ENCODE results near the gene IL31. TPM values are rescaled to one million over a fixed set of nuclear protein-coding genes. Genes with fewer than 3 reads are reported as not detected.
A peak's percentile ranks its signal among the peaks of the same experiment; 100 is the strongest.

Gene IL31
- total and polyA plus RNA-seq, 4 donors, result not detected

DNA sequence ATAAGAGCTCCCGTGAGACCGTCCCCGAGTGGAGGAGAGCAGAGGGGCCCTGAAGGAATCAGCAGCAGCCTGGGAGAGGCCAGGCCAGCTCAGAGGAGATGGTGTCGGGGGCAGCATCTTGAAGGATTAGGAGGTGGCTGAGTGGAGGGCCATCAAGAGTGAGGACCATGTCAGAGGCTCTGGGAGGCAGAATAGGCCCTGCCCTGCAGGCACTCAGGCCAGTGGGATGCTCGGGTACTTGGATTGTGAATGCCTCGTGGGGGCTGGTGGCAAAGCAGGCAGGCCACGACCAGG, 47.7 kb downstream of the IL31 start:
- Histone ChIP-seq H3K27ac (ENCODE audit: low read depth, low read length) (no peak overlapping the region), H3K4me3 (ENCODE audit: low read depth, low read length) (no peak overlapping the region), H3K27me3 (ENCODE audit: control insufficient read depth, insufficient read depth, low read length) (no peaks in the 10 kb centered on the region), H3K9me3 (ENCODE audit: control insufficient read depth, insufficient read depth, low read length) (no peaks in the 10 kb centered on the region), H3K4me1 (ENCODE audit: control insufficient read depth, insufficient read depth, low read length) (peaks cover 15% of the 10 kb centered on the region), H3K36me3 (ENCODE audit: control insufficient read depth, insufficient read depth, low read length) (peaks cover 37% of the 10 kb centered on the region)
- DNase-seq (ENCODE audit: low read depth in 4 of 6, low spot score in 6 of 6), result no peak
- 83% methylated on average over 5 of the region's 7 CpGs for WGBS (ENCODE audit: insufficient coverage)

DNA sequence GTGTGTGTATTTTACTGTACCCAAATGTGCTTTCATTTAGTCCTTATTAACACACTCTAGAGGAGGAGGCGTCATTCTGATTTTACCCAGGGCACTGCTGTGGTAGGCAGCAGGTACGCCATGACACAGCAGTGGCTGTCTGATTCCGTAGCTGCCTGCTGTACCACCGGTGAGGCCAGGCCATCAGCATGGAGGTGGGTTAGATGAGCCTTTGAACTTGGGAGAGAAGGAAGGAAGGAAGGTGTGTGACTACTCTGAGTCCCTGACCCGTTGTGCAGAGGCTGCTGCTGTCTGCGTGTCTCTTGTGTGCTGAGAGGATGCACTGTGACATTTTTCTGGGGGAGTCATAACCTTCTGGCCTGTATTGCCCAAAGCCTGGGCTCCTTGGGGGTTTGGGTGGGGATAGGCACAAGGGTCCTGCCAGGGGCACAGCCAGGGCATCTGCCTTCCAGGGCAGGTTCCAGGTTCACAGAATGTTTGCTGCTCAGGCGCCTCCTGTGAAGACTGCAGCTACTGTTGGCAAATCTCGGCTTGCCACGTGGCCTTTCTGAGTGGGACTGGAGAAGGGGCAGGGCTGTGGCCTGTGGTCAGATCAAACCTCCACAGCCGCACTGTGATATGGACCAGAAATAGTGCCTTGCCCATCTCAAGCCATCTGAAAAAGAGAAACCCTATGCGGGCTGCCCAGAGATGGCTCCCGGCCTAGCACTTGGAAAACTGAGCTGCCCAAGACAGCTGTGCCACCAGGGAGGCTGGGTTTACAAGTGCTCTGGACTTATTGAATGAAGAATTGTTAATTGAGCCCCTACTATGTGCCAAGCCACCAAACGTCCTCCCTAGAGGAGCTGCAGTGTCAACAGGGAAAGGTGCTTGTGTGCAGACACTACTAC, 48.3 kb downstream of the IL31 start:
- H3K4me1 ChIP-seq (ENCODE audit: control insufficient read depth, insufficient read depth, low read length), result peaks cover 15% of the 10 kb centered on the region
- no peak overlapping the region for H3K27ac ChIP-seq (ENCODE audit: low read depth, low read length)
- no peak for DNase-seq (ENCODE audit: low read depth in 4 of 6, low spot score in 6 of 6)

DNA sequence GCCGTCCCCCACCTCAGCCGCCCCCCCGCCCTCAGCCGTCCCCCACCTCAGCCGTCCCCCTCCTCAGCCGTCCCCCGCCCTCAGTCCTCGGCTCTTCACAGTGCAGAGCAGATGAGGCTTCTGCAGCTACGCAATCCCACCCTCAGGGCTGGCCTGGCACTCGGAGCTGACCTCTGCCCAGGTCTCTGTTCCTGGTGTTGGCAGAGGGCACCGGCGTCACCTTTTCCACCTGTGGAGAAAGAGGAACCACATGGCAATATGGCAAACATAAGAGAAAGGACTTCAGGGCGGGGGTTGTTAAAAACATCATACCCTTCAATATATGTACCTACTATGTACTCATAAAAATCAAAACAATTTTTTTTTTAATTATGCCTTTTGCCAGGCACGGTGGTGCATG, 49.7 kb downstream of the IL31 start:
- WGBS (ENCODE audit: insufficient coverage), result 93% methylated on average over 7 of the region's 14 CpGs
- Histone ChIP-seq H3K9me3 (ENCODE audit: control insufficient read depth, insufficient read depth, low read length) (no peaks in the 10 kb centered on the region), H3K36me3 (ENCODE audit: control insufficient read depth, insufficient read depth, low read length) (peaks cover 24% of the 10 kb centered on the region), H3K4me3 (ENCODE audit: low read depth, low read length) (no peak overlapping the region), H3K27me3 (ENCODE audit: control insufficient read depth, insufficient read depth, low read length) (no peaks in the 10 kb centered on the region), H3K4me1 (ENCODE audit: control insufficient read depth, insufficient read depth, low read length) (peaks cover 15% of the 10 kb centered on the region), H3K27ac (ENCODE audit: low read depth, low read length) (no peak overlapping the region)
- no peak for DNase-seq (ENCODE audit: low read depth in 4 of 6, low spot score in 6 of 6)

More for the DNA sequence above, 48.3 kb downstream of the IL31 start:
- Histone ChIP-seq H3K36me3 (ENCODE audit: control insufficient read depth, insufficient read depth, low read length) (peaks cover 35% of the 10 kb centered on the region), H3K27me3 (ENCODE audit: control insufficient read depth, insufficient read depth, low read length) (no peaks in the 10 kb centered on the region), H3K4me3 (ENCODE audit: low read depth, low read length) (no peak overlapping the region), H3K9me3 (ENCODE audit: control insufficient read depth, insufficient read depth, low read length) (no peaks in the 10 kb centered on the region)
- 90% methylated on average over 12 of the region's 13 CpGs for WGBS (ENCODE audit: insufficient coverage)

GRCh38 chr12:122123761-122124145, 50.3 kb downstream of the IL31 start:
- WGBS (ENCODE audit: insufficient coverage), result 79% methylated on average over 6 of the region's 9 CpGs
- Histone ChIP-seq H3K27ac (ENCODE audit: low read depth, low read length) (no peak overlapping the region), H3K4me1 (ENCODE audit: control insufficient read depth, insufficient read depth, low read length) (peaks cover 15% of the 10 kb centered on the region), H3K4me3 (ENCODE audit: low read depth, low read length) (no peak overlapping the region), H3K27me3 (ENCODE audit: control insufficient read depth, insufficient read depth, low read length) (no peaks in the 10 kb centered on the region), H3K36me3 (ENCODE audit: control insufficient read depth, insufficient read depth, low read length) (peaks cover 17% of the 10 kb centered on the region), H3K9me3 (ENCODE audit: control insufficient read depth, insufficient read depth, low read length) (no peaks in the 10 kb centered on the region)
- no peak for DNase-seq (ENCODE audit: low read depth in 4 of 6, low spot score in 6 of 6)

DNA sequence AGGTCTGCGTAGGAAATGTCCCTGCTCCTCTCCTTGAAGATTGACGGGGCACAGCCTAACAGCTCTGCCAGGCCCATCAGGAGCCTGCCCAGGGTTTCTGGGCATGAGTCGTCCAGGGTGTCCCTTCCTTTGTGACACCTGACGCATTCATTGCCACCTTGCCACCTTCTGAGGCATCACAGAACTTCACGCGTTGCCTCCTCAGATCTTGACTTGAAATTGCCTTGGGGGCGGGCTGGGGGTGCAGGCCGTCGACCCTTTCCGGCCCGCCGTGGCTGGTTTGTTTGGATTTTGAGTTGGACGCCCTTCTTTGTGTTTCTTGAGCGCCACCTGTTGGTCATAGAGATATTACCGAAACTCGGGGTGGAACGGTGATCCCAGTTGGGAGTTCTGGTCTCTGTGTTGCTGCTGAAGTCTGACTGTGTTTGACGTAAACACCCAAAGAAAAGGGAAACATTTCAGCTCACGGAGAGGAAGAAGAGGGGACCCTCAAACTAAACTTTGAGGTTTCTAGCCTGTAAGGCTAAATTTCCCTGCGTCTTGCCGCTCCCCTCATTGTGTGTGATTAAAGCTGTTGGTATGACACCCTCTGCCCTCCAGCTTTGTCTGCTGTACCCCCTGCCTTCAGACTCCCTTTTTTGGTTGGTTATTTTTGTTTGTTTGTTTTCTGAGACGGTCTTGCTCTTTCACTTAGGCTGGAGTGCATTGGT, 50.8 kb downstream of the IL31 start:
- peak in 5 of 6 donors; percentile 36 to 89 (median 65) for DNase-seq (ENCODE audit: low read depth in 4 of 6, low spot score in 6 of 6)

More for the DNA sequence above, 50.8 kb downstream of the IL31 start:
- no peak overlapping the region for H3K27ac ChIP-seq (ENCODE audit: low read depth, low read length)
- H3K4me3 ChIP-seq (ENCODE audit: low read depth, low read length), result no peak overlapping the region
- 22% methylated on average over 21 of the region's 22 CpGs for WGBS (ENCODE audit: insufficient coverage)
- no peaks in the 10 kb centered on the region for H3K9me3 ChIP-seq (ENCODE audit: control insufficient read depth, insufficient read depth, low read length)
- H3K4me1 ChIP-seq (ENCODE audit: control insufficient read depth, insufficient read depth, low read length), result peaks cover 15% of the 10 kb centered on the region
- H3K36me3 ChIP-seq (ENCODE audit: control insufficient read depth, insufficient read depth, low read length), result peaks cover 13% of the 10 kb centered on the region
- H3K27me3 ChIP-seq (ENCODE audit: control insufficient read depth, insufficient read depth, low read length), result no peaks in the 10 kb centered on the region

Small RNA genes lying within 50 kb of the gene (small RNA-seq; reads per million reads assigned to genes)
- gene DIABLO (ENCODE audit: low replicate concordance), result 0.47 reads per million, percentile 53 among the genes with 10 or more reads in this experiment

Other genes starting within 250 kb of the IL31 start
- 10 to 100 TPM; 17.9 to 21.6 TPM for gene BCL7A, start 152.3 kb downstream of the IL31 start, total RNA-seq
- 10 to 100 TPM; 41.7 to 45.6 TPM for gene BCL7A, start 152.3 kb downstream of the IL31 start, polyA plus RNA-seq (ENCODE audit: insufficient read length in 2 of 2)
- 10 to 100 TPM; 10.3 to 17.7 TPM for gene MLXIP, start 95.5 kb downstream of the IL31 start, total RNA-seq
- 10 to 100 TPM; 30.5 to 46.6 TPM for gene MLXIP, start 95.5 kb downstream of the IL31 start, polyA plus RNA-seq (ENCODE audit: insufficient read length in 2 of 2)
- 1 to 10 TPM; 4.6 to 8.9 TPM for gene LRRC43, start 8.9 kb upstream of the IL31 start, total RNA-seq
- 1 to 10 TPM; 7.1 to 8.4 TPM for gene LRRC43, start 8.9 kb upstream of the IL31 start, polyA plus RNA-seq (ENCODE audit: insufficient read length in 2 of 2)
- gene B3GNT4, start 29.5 kb upstream of the IL31 start, total RNA-seq, result 1 to 10 TPM; 1.3 to 6.0 TPM
- gene B3GNT4, start 29.5 kb upstream of the IL31 start, polyA plus RNA-seq (ENCODE audit: insufficient read length in 2 of 2), result 1 to 10 TPM; 4.5 to 7.6 TPM
- 10 to 100 TPM; 66.6 to 71.6 TPM for gene DIABLO, start 51.8 kb upstream of the IL31 start, total RNA-seq
- 10 to 100 TPM; 54.9 to 74.9 TPM for gene DIABLO, start 51.8 kb upstream of the IL31 start, polyA plus RNA-seq (ENCODE audit: insufficient read length in 2 of 2)
- gene VPS33A, start 92.3 kb upstream of the IL31 start, total RNA-seq, result 10 to 100 TPM; 19.5 to 29.2 TPM
- 10 to 100 TPM; 23.2 TPM for gene VPS33A, start 92.3 kb upstream of the IL31 start, polyA plus RNA-seq (ENCODE audit: insufficient read length in 2 of 2)
- 10 to 100 TPM; 52.1 to 53.6 TPM for gene CLIP1, start 248.4 kb upstream of the IL31 start, total RNA-seq
- 10 to 100 TPM; 52.2 to 53.6 TPM for gene CLIP1, start 248.4 kb upstream of the IL31 start, polyA plus RNA-seq (ENCODE audit: insufficient read length in 2 of 2)

Data from spinal cord (tissue), 10 donors.